ENCODE measurements around the gene LEP.

GRCh38 chr7:128265906-128266300 lies 24.8 kb downstream of the LEP start:
- TF ChIP-seq POLR2A (IDR thresholded peaks at IDR 0.05; ENCODE audit: low read depth, low read length) = no peak
- no peak for TF ChIP-seq POLR2AphosphoS5 (IDR thresholded peaks at IDR 0.05; ENCODE audit: low read depth, low read length)

Data from GM12892 (cell line).